ENCODE data around the gene CFAP77.

The CFAP77 gene

GRCh38 chr9:132556714-132557113 lies 146.7 kb downstream of the CFAP77 start:
- ATAC-seq = no peak
- no peak for TF ChIP-seq ZNF8 (CRISPR knock-in tag; IDR thresholded peaks at IDR 0.05)
- no peak for TF ChIP-seq CSDC2 (CRISPR knock-in tag; IDR thresholded peaks at IDR 0.05)
- no peak for TF ChIP-seq TOX (CRISPR knock-in tag; IDR thresholded peaks at IDR 0.05; ENCODE audit: borderline replicate concordance)
- TF ChIP-seq ZNF565 (CRISPR knock-in tag; conservative IDR thresholded peaks at IDR 0.05; ENCODE audit: low read depth) = no peak
- no peak for TF ChIP-seq ZNF70 (CRISPR knock-in tag; IDR thresholded peaks at IDR 0.05)
- no peak for TF ChIP-seq OSR1 (CRISPR knock-in tag; IDR thresholded peaks at IDR 0.05)
- TF ChIP-seq ESRRG (CRISPR knock-in tag; IDR thresholded peaks at IDR 0.05) = no peak
- no peak for TF ChIP-seq BACH2 (CRISPR knock-in tag; IDR thresholded peaks at IDR 0.05; ENCODE audit: borderline replicate concordance)
- no peak for TF ChIP-seq ZFP30 (CRISPR knock-in tag; IDR thresholded peaks at IDR 0.05)
- no peak for TF ChIP-seq POU6F1 (CRISPR knock-in tag; IDR thresholded peaks at IDR 0.05; ENCODE audit: borderline replicate concordance, low read depth)
- TF ChIP-seq ZC3H10 (CRISPR knock-in tag; IDR thresholded peaks at IDR 0.05) = no peak
- TF ChIP-seq PATZ1 (CRISPR knock-in tag; IDR thresholded peaks at IDR 0.05; ENCODE audit: borderline replicate concordance) = no peak
- TF ChIP-seq ARNTL (CRISPR knock-in tag; IDR thresholded peaks at IDR 0.05; ENCODE audit: borderline replicate concordance, low read depth) = no peak

GRCh38 chr9:132557159-132557558 lies 147.1 kb downstream of the CFAP77 start:
- TF ChIP-seq ZFP30 (CRISPR knock-in tag; IDR thresholded peaks at IDR 0.05) (no peak), SNAI2 (CRISPR knock-in tag; IDR thresholded peaks at IDR 0.05) (no peak), TSHZ2 (CRISPR knock-in tag; IDR thresholded peaks at IDR 0.05) (no peak), PATZ1 (CRISPR knock-in tag; IDR thresholded peaks at IDR 0.05; ENCODE audit: borderline replicate concordance) (no peak), ARNTL (CRISPR knock-in tag; IDR thresholded peaks at IDR 0.05; ENCODE audit: borderline replicate concordance, low read depth) (no peak), TCF4 (CRISPR knock-in tag; IDR thresholded peaks at IDR 0.05; ENCODE audit: borderline replicate concordance) (no peak)
- no peak for ATAC-seq

- no peak for ATAC-seq
- no peak for TF ChIP-seq ZC3H10 (CRISPR knock-in tag; IDR thresholded peaks at IDR 0.05)
- no peak for TF ChIP-seq ESRRG (CRISPR knock-in tag; IDR thresholded peaks at IDR 0.05)
- no peak for TF ChIP-seq ARNTL (CRISPR knock-in tag; IDR thresholded peaks at IDR 0.05; ENCODE audit: borderline replicate concordance, low read depth)
- TF ChIP-seq OSR1 (CRISPR knock-in tag; IDR thresholded peaks at IDR 0.05) = no peak
- no peak for TF ChIP-seq CSRNP3 (CRISPR knock-in tag; IDR thresholded peaks at IDR 0.05)
- no peak for TF ChIP-seq ZNF70 (CRISPR knock-in tag; IDR thresholded peaks at IDR 0.05)
- no peak for TF ChIP-seq PATZ1 (CRISPR knock-in tag; IDR thresholded peaks at IDR 0.05; ENCODE audit: borderline replicate concordance)
- TF ChIP-seq CSDC2 (CRISPR knock-in tag; IDR thresholded peaks at IDR 0.05) = no peak
- no peak for TF ChIP-seq RARB (CRISPR knock-in tag; IDR thresholded peaks at IDR 0.05)
- no peak for TF ChIP-seq TSHZ2 (CRISPR knock-in tag; IDR thresholded peaks at IDR 0.05)
- TF ChIP-seq POU6F1 (CRISPR knock-in tag; IDR thresholded peaks at IDR 0.05; ENCODE audit: borderline replicate concordance, low read depth) = no peak
- no peak for TF ChIP-seq PPARA (CRISPR knock-in tag; IDR thresholded peaks at IDR 0.05; ENCODE audit: borderline replicate concordance)
- no peak for TF ChIP-seq ZFP30 (CRISPR knock-in tag; IDR thresholded peaks at IDR 0.05)
- TF ChIP-seq SNAI2 (CRISPR knock-in tag; IDR thresholded peaks at IDR 0.05) = no peak
- no peak for TF ChIP-seq ISL1 (CRISPR knock-in tag; IDR thresholded peaks at IDR 0.05)
These were observed 149.7 kb downstream of the CFAP77 start for GRCh38 chr9:132559711-132560110.

Measured in SK-N-SH treated with all-trans-retinoic acid at 6 μM for 48 hours (cell line).